Mammary epithelial cell (primary cell): ENCODE results near the gene TMEM161B.

ENCODE experiments used
- CTCF ChIP-seq, 2 donors: IDR thresholded peaks in 1 of 2; conservative IDR thresholded peaks in 1 of 2; 2 replicates each; pipeline ENCODE4 v1.5.1; 2011 to 2012; ENCODE audit warnings: inconsistent platforms in 2 of 2, low read length in 2 of 2, mild to moderate bottlenecking in 2 of 2, control low read depth in 1 of 2, low read depth in 1 of 2; ENCODE audit not compliant: insufficient read depth in 1 of 2; ENCODE audit errors: extremely low read depth in 1 of 2
- EZH2 ChIP-seq: IDR thresholded peaks from 2 replicates; pipeline ENCODE4 v1.6.1; 2012; ENCODE audit warnings: low read length, inconsistent platforms, borderline replicate concordance

- no peak for TF ChIP-seq CTCF (conservative IDR thresholded peaks at IDR 0.05 in 1 of 2, IDR thresholded peaks at IDR 0.05 in 1 of 2; ENCODE audit: extremely low read depth in 1 of 2, insufficient read depth in 1 of 2, low read depth in 1 of 2, low read length in 2 of 2)
- no peak for TF ChIP-seq EZH2
Measured at GRCh38 chr5:88150747-88151146, 117.9 kb downstream of the TMEM161B start.
